Measurements from ENCODE around the gene ERBB2.
A peak's percentile ranks its signal among the peaks of the same experiment; 100 is the strongest.

ERBB2 gene

GRCh38 chr17:39769974-39770587, 70.2 kb downstream of the ERBB2 start:
- DNase-seq, result peak; percentile 31

- DNase-seq, result no peak
These were observed 72.6 kb downstream of the ERBB2 start for GRCh38 chr17:39772415-39772814.

DNA sequence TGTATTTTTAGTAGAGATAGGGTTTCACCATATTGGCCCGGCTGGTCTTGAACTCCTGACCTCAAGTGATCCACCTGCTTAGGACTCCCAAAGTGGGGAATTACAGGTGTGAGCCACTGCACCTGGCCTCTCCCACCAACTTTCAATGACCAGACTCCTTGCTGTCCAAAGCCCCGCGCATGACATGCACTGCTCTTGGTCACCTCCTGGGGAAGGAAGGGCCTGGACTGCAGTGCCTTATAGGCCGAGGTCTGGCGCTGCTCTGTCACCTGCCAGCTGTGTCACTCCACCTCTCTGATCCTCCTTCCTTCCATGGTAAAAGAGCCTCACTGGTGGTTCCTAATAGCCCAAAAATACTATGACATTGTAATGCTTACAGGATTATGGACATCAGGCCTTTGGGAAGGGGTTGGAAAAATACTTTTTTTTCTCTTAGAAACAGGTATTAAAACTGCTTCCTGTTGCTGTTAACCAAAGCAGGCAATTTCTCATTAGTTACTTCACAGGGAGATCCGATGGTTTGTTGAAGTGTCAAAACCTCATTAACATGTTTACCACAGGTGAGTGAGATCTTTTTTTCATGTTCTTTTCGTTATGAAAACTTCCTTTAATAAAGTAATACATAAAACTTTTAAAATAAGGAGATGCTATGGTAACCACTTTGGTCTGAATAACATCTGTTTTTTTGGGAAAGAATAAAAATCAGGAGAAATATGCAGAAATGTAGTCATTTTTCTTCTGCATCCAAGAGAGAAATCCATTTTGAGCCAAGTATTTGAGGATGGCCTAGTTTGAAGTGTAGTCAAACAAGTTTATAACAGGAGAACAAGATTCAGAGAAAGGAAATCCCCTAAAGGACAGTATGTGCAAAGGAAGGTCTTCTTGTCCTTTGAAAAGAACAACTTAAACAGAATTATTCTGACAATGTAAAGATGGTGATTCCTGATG, 73.4 kb downstream of the ERBB2 start:
- DNase-seq, result no peak

DNA sequence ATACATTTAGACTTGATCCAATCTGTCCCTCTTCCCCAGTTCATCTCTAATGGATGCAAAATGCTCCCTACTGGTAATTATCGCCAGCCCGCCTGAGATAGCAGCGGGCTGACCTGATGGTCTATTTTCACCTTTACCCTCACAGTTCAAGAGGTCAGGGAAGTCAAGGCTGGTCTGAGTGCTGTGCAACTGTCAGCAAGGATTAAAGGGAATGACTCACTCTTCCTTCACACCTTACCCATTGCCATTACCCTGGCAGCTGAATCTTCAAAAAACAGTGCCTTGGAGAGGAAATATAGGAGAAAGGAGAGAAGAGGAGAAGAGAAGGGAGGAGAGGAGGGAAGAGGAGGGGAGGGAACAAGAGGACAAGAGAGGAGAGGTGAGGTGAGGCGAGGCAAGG, 74.2 kb downstream of the ERBB2 start:
- no peak for DNase-seq

- DNase-seq, result no peak
These were observed 75.2 kb downstream of the ERBB2 start for GRCh38 chr17:39775031-39775430.

DNA sequence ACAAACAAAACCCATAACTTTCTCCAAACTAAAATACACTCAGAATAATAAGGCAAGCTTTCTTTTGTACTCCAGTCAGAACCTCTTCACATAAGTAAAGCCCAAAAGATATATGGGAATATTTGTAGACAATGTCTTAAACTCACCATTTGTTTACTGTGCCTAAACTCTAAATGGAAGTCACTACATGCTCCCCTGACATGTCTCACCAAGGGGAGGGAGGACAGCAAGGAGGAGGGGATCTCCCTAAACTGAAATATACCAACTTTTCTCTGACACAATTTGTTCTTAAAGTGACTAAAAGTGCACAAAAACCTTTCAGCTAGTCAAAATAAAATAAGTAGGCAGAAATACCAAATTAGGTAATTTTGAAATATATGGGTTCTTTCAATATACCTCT, 76.4 kb downstream of the ERBB2 start:
- no peak for DNase-seq

DNA sequence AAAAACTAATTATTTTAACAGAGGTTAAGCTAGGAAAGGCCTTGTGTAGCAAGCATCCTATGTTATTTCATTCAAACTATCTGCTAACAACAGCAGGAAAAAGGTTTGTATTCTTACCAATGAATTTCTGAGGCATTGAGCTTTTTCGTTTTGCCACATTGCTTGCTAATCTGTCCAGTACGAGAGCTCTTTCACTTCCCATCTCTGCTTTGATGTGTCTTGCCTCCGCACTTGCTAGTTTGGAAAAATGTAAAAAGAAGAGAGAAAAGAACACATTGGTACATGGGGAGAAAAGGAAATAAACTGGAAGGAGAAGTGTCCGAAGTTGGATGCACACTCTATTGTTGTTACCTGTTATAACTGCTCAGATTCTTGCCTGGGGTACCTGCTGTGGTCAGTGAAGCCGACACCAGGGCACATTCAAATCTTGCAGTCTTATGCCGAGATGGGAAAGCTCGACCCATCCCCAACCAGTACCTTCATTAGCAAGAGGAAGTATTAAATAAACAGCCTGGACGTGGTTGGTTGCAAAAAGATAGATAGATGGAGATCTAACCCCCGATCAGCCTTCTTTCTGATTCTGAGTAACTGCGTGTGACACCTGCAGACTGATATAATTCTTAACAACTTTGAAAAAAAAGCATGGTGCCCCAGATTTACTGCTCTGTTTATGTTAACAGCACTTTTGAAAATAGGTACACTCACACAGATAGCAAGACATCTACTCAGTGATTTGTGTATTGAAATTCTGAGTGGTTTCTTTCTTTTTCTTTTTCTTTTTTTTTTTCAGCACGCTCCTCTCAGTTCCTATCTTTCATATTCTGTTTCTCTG, 77.9 kb downstream of the ERBB2 start:
- DNase-seq, result no peak

Measured in fibroblast of upper back skin (primary cell).